GM12873 (cell line): ENCODE results near the gene CYP27B1.
A peak's percentile ranks its signal among the peaks of the same experiment; 100 is the strongest.

ENCODE experiments used
- TF ChIP-seq, protein P1 (sequence below): IDR thresholded peaks from 2 replicates; pipeline ENCODE4 v1.5.1; 2012; ENCODE audit warnings: low read depth, mild to moderate bottlenecking, moderate library complexity, low read length, control low read depth; ENCODE audit not compliant: insufficient read depth; ENCODE audit errors: missing control alignments

The CYP27B1 gene

DNA sequence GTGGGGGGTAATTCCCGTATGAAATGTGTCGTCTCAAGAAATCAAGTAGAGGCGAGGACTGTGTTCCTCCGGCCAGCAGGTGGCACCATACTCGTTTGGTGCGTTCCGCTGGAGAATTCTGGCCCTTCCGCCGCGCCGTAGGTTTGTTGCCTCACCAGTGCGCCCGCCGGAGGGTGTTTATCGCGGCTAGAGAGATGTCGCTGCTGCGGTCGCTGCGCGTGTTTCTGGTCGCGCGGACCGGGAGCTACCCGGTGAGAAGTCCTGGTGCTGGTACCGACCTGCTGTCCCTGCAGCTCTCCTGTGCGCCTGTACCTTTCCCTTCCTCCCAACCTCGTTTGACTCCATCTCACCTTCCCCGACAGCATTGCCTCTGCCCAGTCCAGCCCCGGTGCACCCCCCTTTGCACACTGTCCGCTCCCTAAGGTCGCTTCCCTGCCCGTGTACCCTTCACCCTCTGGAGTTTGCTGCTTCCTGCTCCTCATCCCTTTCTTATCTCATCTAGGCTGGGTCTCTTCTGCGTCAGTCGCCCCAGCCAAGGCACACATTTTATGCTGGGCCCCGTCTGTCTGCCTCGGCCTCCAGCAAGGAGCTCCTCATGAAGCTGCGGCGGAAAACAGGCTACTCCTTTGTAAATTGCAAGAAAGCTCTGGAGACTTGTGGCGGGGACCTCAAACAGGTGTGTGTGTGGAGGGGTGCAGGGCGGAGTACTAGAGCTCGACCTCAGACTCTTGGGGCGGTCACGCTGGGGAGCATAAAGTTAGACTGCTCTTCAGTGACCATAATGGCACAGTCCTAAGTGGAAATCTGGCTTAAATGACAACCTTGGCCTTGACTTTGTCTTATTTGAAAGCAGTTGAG, 16.0 kb upstream of the CYP27B1 start, which contains the start of gene TSFM:
TSS of gene TSFM (plus strand) at position 180 of the 858 bp plus-strand sequence. CDS start at position 195, 15 bp downstream.
- TF ChIP-seq, protein P1, sequence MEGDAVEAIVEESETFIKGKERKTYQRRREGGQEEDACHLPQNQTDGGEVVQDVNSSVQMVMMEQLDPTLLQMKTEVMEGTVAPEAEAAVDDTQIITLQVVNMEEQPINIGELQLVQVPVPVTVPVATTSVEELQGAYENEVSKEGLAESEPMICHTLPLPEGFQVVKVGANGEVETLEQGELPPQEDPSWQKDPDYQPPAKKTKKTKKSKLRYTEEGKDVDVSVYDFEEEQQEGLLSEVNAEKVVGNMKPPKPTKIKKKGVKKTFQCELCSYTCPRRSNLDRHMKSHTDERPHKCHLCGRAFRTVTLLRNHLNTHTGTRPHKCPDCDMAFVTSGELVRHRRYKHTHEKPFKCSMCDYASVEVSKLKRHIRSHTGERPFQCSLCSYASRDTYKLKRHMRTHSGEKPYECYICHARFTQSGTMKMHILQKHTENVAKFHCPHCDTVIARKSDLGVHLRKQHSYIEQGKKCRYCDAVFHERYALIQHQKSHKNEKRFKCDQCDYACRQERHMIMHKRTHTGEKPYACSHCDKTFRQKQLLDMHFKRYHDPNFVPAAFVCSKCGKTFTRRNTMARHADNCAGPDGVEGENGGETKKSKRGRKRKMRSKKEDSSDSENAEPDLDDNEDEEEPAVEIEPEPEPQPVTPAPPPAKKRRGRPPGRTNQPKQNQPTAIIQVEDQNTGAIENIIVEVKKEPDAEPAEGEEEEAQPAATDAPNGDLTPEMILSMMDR = peak; percentile 94

DNA sequence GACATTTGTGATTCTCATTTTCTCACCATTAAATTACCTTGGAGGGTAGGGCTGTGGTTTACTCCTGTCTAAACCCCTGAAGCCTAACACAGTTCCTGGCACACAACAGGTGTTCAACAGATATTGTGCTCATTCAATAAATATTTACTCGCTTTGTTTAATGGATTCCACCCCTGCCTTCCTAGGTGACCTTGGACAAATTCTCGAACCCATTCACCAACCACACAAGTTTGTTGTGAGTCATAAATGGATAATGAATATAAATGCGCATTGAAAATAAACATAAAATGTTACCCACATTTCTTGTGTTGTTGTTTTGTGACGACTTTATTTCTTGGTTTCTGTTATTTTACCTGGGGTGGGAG, 15.3 kb upstream of the CYP27B1 start:
- TF ChIP-seq, protein P1 = no peak

DNA sequence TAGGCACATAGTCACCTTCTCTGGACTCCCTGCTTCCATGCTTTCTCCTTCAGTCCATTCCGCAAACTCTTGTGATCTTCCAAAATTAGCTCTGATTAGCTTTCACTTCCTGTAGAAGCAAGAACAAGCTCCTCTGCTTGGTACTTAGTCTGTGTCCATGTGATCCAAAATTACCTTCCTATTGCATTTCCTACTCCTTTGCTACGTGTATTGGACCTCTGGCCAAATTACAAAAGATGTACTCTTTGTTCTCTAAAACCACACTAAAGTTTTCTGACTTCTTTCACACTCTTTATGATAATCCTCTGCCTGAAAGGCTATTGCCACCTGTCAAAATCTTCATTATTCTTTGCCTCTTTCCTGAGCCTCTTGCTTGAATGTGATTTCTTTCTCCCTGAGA, 14.9 kb upstream of the CYP27B1 start:
- TF ChIP-seq, protein P1 = no peak

DNA sequence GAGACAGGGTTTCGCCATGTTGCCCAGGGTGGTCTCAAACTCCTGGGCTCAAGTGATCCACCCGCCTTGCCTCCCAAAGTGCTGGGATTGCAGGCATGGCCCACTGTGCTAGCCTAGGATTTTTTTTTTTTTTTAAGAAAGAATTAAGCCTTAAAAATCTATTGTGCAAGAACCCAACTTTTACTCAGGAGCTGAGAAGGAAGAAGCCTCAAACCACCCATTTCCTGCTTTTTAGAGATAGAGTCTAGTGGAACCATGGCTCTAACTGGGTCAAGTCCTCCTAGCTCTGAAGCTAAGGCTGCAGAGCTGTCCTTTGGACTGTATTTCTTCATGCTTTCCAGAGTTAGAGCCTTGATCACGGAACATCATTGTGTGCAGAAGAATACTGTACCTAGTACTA, 14.4 kb upstream of the CYP27B1 start:
- TF ChIP-seq, protein P1 = no peak

DNA sequence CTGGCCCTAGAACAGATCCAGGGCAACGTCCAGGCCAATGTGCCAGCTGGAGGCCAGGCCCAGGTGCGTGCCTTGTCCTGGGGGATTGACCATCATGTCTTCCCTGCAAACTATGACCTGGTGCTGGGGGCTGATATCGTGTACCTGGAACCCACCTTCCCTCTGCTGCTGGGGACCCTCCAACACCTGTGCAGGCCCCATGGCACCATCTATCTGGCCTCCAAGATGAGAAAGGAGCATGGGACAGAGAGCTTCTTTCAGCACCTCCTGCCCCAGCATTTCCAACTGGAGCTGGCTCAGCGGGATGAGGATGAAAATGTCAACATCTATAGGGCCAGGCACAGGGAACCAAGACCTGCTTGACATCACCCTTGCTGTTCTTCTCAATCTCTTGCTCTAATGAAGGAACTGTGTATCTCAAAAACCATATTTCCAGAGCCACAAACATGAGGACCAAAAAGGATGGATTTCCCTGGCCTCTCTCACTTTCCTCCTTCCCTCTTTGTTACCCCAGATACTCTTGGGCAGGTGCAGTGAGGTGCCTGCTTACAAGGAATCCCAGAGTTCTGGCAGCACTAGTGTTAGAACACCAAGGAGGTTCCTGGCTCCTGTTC, 13.5 kb upstream of the CYP27B1 start:
- TF ChIP-seq, protein P1 = no peak

DNA sequence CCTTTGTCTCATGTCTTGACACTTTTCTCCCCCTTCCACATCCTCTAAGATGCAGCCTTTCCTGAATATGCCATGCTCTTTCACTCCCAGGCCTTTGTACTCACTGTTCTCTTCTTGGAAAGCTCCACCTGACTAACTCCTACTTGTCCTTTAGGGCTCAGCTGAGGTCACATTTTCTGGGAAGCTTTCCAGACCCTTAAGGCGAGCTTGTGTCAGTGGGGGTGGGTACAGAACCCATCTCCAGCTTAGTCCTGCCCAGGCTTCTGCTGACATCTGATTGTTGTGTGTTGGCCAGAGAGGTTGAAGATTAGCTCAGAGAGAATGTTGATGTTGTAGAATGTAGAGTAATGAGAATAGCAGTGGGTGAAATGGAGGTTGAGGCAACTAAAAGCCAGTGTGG, 12.9 kb upstream of the CYP27B1 start:
- TF ChIP-seq, protein P1 = no peak

DNA sequence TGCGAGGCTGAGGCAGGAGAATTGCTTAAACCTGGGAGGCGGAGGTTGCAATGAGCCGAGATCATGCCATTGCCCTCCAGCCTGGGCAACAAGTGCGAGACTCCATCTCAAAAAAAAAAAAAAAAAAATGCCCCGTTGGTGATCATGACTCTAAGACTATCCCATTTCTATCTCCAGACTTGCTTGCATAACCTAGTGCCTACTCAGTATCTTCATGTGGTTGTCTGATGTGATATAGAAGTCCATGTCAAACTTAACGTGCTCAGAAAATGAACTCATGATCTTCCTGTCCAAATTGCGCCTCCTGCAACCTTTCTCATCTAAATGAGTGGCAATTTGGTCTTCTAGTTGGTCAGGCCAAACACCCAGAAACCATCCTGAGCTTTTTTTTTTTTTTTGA, 11.0 kb upstream of the CYP27B1 start:
- TF ChIP-seq, protein P1 = no peak
